CD4-positive, alpha-beta T cell treated with Interferon alpha-2 for 1 hour (primary cell): ENCODE measurements around the gene RAB17.
"Not testable (repeated sequence)": the region's sequence is repeated elsewhere in the genome, so short reads cannot be mapped to it uniquely, and the experiment has no call there.

ENCODE experiments used
- DNase-seq, 2 donors: peaks; one replicate each; pipeline ENCODE4 v3.0.0-alpha.2; 2020 to 2022

The RAB17 gene

GRCh38 chr2:237597196-237598145, 6.9 kb upstream of the RAB17 start:
- DNase-seq, result no peak

- DNase-seq, result no peak
These were observed 6.1 kb upstream of the RAB17 start for GRCh38 chr2:237596520-237597195.

GRCh38 chr2:237595829-237596519, 5.4 kb upstream of the RAB17 start:
- DNase-seq, result not testable (repeated sequence)

- DNase-seq, result no peak
These were observed 4.0 kb upstream of the RAB17 start for GRCh38 chr2:237594514-237594871.

- DNase-seq, result no peak
These were observed 3.2 kb upstream of the RAB17 start for GRCh38 chr2:237593596-237594320.

GRCh38 chr2:237593036-237593435, 2.5 kb upstream of the RAB17 start:
- DNase-seq, result no peak

GRCh38 chr2:237592425-237592980, 2.0 kb upstream of the RAB17 start:
- no peak for DNase-seq

- DNase-seq, result no peak
These were observed 777 bp upstream of the RAB17 start for GRCh38 chr2:237591141-237591881.

GRCh38 chr2:237588044-237588696, 2.4 kb downstream of the RAB17 start:
- DNase-seq, result no peak

- no peak for DNase-seq
These were observed 4.8 kb downstream of the RAB17 start for GRCh38 chr2:237585590-237586221.

- no peak for DNase-seq
These were observed 6.9 kb downstream of the RAB17 start for GRCh38 chr2:237583385-237584295.

- peak; percentile 66 to 74 for DNase-seq
These were observed 8.5 kb downstream of the RAB17 start for GRCh38 chr2:237581751-237582746.

GRCh38 chr2:237581326-237581725, 9.2 kb downstream of the RAB17 start:
- DNase-seq, result no peak

- no peak for DNase-seq
These were observed 12.3 kb downstream of the RAB17 start for GRCh38 chr2:237577956-237578870.

GRCh38 chr2:237577458-237577857, 13.1 kb downstream of the RAB17 start:
- DNase-seq, result no peak

- DNase-seq, result no peak
These were observed 13.6 kb downstream of the RAB17 start for GRCh38 chr2:237576974-237577373.
